ENCODE measurements around the gene RSPO1. TPM values are rescaled to one million over a fixed set of nuclear protein-coding genes. Genes with fewer than 3 reads are reported as not detected.

The RSPO1 gene
- total RNA-seq, 1 donor from 2014 or later, result not detected

DNA sequence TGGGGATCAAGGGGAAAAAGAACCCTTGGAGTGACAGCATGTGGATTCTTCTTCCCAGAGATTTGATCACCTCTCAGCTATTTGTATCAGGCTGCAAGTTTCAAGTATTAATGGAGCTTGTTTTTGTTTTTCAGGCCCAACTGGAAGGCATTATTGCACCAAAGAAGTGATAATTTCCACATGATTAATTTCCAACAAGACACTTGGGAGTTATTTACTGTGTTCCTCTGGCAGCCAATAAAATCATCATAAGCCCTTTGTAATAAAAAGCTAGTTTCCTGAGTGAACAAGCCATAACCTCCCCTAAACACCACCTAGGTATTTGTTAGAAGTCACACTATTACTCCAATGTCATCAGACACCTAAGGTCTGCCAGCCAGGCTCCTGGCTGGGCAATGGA is 69.8 kb downstream of the RSPO1 start:
- no peak overlapping the region for H3K27ac Mint-ChIP-seq (ENCODE audit: unreplicated experiment)
- Histone ChIP-seq H3K79me2 (ENCODE audit: insufficient read depth, low read length) (no peaks in the 10 kb centered on the region), H3K27ac (ENCODE audit: low read depth, low read length) (no peak overlapping the region), H3K9me3 (ENCODE audit: insufficient read depth, low read depth, low read length) (no peaks in the 10 kb centered on the region), H2AFZ (ENCODE audit: low read depth, low read length) (no peak overlapping the region), H3K9ac (ENCODE audit: low read length) (no peak overlapping the region), H3K4me3 (ENCODE audit: insufficient read depth, low read depth, low read length) (no peak overlapping the region), H3K36me3 (ENCODE audit: insufficient read depth, low read length) (peaks cover 49% of the 10 kb centered on the region), H3K4me1 (ENCODE audit: insufficient read depth, low read length) (no peaks in the 10 kb centered on the region), H3K27me3 (ENCODE audit: insufficient read depth, low read length) (no peaks in the 10 kb centered on the region), H4K20me1 (ENCODE audit: insufficient read depth, low read length) (peaks cover 11% of the 10 kb centered on the region), H3K4me2 (ENCODE audit: low read length) (no peak overlapping the region)
- no peaks in the 10 kb centered on the region for H3K4me1 Mint-ChIP-seq (ENCODE audit: low read depth, unreplicated experiment)
- DNase-seq (ENCODE audit: low read depth), result no peak
- H3K9me3 Mint-ChIP-seq (ENCODE audit: unreplicated experiment), result no peaks in the 10 kb centered on the region
- H3K4me3 Mint-ChIP-seq (ENCODE audit: unreplicated experiment), result no peak overlapping the region
- H3K36me3 Mint-ChIP-seq (ENCODE audit: low read depth, unreplicated experiment), result peaks cover 26% of the 10 kb centered on the region
- TF ChIP-seq, protein P1, sequence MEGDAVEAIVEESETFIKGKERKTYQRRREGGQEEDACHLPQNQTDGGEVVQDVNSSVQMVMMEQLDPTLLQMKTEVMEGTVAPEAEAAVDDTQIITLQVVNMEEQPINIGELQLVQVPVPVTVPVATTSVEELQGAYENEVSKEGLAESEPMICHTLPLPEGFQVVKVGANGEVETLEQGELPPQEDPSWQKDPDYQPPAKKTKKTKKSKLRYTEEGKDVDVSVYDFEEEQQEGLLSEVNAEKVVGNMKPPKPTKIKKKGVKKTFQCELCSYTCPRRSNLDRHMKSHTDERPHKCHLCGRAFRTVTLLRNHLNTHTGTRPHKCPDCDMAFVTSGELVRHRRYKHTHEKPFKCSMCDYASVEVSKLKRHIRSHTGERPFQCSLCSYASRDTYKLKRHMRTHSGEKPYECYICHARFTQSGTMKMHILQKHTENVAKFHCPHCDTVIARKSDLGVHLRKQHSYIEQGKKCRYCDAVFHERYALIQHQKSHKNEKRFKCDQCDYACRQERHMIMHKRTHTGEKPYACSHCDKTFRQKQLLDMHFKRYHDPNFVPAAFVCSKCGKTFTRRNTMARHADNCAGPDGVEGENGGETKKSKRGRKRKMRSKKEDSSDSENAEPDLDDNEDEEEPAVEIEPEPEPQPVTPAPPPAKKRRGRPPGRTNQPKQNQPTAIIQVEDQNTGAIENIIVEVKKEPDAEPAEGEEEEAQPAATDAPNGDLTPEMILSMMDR (IDR thresholded peaks at IDR 0.05; ENCODE audit: insufficient read depth, low read depth, low read length), result no peak
- TF ChIP-seq EZH2 (IDR thresholded peaks at IDR 0.05; ENCODE audit: insufficient read depth, low read length), result no peak
- no peak for FAIRE-seq
- H3K27me3 Mint-ChIP-seq (ENCODE audit: low read depth, unreplicated experiment), result no peaks in the 10 kb centered on the region

- no peak for DNase-seq (ENCODE audit: low read depth)
- Histone ChIP-seq H3K79me2 (ENCODE audit: insufficient read depth, low read length) (no peaks in the 10 kb centered on the region), H3K27ac (ENCODE audit: low read depth, low read length) (no peak overlapping the region), H2AFZ (ENCODE audit: low read depth, low read length) (no peak overlapping the region), H3K4me3 (ENCODE audit: insufficient read depth, low read depth, low read length) (no peak overlapping the region), H3K9me3 (ENCODE audit: insufficient read depth, low read depth, low read length) (no peaks in the 10 kb centered on the region), H3K9ac (ENCODE audit: low read length) (no peak overlapping the region), H3K4me1 (ENCODE audit: insufficient read depth, low read length) (no peaks in the 10 kb centered on the region), H3K27me3 (ENCODE audit: insufficient read depth, low read length) (no peaks in the 10 kb centered on the region), H3K4me2 (ENCODE audit: low read length) (no peak overlapping the region), H3K36me3 (ENCODE audit: insufficient read depth, low read length) (peaks cover 31% of the 10 kb centered on the region), H4K20me1 (ENCODE audit: insufficient read depth, low read length) (peaks cover 7% of the 10 kb centered on the region)
- FAIRE-seq, result no peak
- H3K27ac Mint-ChIP-seq (ENCODE audit: unreplicated experiment), result no peak overlapping the region
- peaks cover 1% of the 10 kb centered on the region for H3K4me1 Mint-ChIP-seq (ENCODE audit: low read depth, unreplicated experiment)
- H3K4me3 Mint-ChIP-seq (ENCODE audit: unreplicated experiment), result no peak overlapping the region
- H3K36me3 Mint-ChIP-seq (ENCODE audit: low read depth, unreplicated experiment), result peaks cover 18% of the 10 kb centered on the region
- no peaks in the 10 kb centered on the region for H3K27me3 Mint-ChIP-seq (ENCODE audit: low read depth, unreplicated experiment)
- TF ChIP-seq, protein P1 (IDR thresholded peaks at IDR 0.05; ENCODE audit: insufficient read depth, low read depth, low read length), result no peak
- TF ChIP-seq EZH2 (IDR thresholded peaks at IDR 0.05; ENCODE audit: insufficient read depth, low read length), result no peak
- H3K9me3 Mint-ChIP-seq (ENCODE audit: unreplicated experiment), result no peaks in the 10 kb centered on the region
Measured at GRCh38 chr1:37562984-37563383, 71.7 kb downstream of the RSPO1 start.

Other genes with a start within 250 kb of the RSPO1 start
- 12.1 and 12.6 TPM in 2 replicates for gene ZC3H12A, start 160.3 kb downstream of the RSPO1 start, total RNA-seq
- 49.0 and 49.1 TPM in 2 replicates for gene MEAF6, start 120.1 kb downstream of the RSPO1 start, total RNA-seq
- 15.0 and 17.4 TPM in 2 replicates for gene SNIP1, start 80.6 kb downstream of the RSPO1 start, total RNA-seq
- gene DNALI1, start 78.0 kb downstream of the RSPO1 start, total RNA-seq, result 7.2 and 9.6 TPM in 2 replicates
- gene GNL2, start 39.0 kb downstream of the RSPO1 start, total RNA-seq, result 55.4 and 58.0 TPM in 2 replicates
- 4.2 and 5.5 TPM in 2 replicates for gene CDCA8, start 57.6 kb upstream of the RSPO1 start, total RNA-seq
- 0.31 TPM in 1 of 2 replicates, not detected in the other for gene EPHA10, start 130.2 kb upstream of the RSPO1 start, total RNA-seq
- gene MANEAL, start 159.0 kb upstream of the RSPO1 start, total RNA-seq, result 0.67 and 1.4 TPM in 2 replicates
- gene C1orf122, start 172.9 kb upstream of the RSPO1 start, total RNA-seq, result 69.6 and 70.0 TPM in 2 replicates
- 25.9 and 28.1 TPM in 2 replicates for gene YRDC, start 173.3 kb upstream of the RSPO1 start, total RNA-seq
- 16.6 and 16.7 TPM in 2 replicates for gene MTF1, start 224.7 kb upstream of the RSPO1 start, total RNA-seq

All from astrocyte (in vitro differentiated cells and primary cell).